ENCODE measurements around the gene DEAF1.
"Not testable (repeated sequence)": the region's sequence is repeated elsewhere in the genome, so short reads cannot be mapped to it uniquely, and the experiment has no call there.

DEAF1 gene

DNA sequence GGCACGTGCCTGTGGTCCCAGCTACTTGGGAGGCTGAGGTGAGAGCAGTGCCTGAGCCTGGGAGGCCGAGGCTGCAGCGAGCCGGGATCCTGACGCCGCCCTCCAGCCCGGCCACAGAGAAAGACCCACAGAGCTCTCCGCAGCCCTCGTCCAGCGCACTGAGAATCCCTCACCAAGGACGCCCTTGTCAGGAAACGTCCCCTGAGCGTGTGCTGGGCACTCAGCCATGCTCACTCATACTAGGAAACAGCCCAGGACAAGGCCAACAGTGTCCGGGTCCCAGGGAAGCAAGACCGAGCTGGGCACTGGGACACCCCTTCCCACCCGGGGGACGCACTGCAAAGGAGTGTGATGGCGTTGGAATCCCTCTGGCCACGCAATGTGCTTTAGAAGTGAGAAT lies 14.5 kb downstream of the DEAF1 start:
- no peak for DNase-seq (ENCODE audit: low spot score)

DNA sequence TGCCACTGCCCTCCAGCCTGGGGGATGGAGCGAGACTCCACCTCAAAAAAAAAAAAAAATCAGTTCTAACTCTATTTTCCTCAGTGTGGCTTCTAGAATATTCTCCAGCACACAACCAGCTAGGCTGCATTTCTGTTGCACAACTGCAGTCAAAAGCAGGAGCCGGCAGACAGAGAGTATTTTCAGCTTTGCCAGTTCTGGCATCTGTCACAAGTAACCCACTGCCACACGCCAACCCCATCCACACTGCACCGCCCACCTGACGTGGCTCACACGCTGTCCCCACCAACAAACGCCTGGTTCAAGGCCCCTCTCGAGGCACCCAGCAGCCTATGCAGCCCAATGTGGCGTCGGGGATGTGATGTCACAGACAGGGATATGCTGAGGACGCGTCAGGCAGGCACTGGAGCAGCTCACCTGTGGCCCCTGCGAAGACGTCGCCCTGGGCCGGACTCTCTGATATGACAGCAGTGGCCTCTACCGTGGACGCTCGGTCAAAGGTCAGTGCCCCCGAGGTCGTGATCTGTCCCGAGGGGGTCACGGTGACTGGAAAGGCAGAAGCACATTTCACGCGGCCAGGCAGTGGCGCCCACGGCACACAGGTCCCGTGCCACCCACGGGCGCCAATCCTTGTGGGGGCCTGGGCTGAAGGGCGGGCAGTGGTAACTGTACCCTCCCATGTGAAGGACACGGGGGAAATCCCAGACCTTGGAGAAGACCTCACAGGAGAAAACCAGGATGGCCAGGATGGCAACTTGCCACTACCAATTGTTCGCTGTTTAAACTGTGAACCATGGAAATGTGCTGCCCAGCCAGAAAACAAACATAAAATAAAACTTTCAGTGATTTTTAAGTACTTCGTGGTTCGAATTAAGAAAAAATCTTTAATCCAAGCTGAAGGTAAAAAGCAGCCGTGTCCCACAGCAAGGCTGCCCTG lies 15.5 kb downstream of the DEAF1 start:
- no peak for DNase-seq (ENCODE audit: low spot score)

DNA sequence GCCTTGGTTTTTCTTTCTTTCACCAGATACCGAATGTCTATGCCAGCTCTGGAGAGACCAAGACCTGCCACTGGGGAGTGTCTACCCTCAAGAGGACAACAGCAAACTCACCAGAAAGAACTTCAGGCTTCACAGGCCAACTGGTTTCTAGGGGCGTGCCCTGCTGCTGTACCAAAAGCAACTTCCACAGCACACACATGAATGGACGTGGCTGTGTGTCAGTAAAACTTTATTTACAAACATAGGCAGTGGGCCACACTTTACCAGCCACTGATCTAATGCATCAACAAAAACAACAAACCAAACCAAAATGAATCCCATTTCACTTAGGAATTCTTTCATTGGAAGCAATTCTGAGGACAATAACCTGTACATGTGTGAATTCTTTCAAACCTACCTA lies 16.7 kb downstream of the DEAF1 start:
- DNase-seq (ENCODE audit: low spot score): no peak

DNA sequence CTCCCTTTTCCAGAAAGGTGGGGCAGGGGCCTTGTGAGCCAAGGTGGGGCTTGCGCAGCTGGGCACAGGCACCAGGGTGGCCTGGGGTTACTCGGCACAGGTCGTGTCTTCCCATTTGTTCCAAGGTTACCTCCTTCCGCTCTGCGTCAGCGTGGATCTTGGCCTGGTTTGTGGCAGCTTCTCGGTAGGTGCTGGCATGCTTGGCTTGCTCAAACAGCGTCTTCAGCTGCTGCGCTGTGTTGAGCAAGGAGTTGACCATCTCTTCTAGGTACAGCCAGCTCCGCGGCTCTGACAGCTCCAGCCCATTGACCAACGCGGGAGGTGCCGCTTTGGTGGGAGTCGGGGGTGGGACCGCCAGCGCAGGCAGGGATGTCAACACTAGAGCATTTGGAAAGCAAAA lies 20.6 kb downstream of the DEAF1 start:
- DNase-seq (ENCODE audit: low spot score): no peak

DNA sequence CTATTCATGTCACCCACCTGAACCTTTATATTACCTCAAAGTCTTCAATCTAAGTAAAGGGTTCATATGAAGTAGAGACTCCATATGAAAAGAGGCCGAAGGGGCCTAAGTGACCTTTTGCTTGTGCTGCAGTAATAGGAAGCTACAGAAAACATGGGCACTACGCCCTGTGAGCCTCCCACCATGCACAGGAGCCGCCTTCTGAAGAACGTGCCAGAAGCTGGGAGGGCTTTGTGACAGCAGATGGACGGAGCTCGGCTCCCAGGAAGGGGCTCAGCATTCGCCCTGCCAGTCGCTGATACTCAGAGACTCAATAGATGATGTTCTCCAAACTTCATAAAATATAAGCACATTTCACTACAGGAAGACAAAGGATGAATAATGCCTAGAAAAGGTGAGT lies 21.2 kb downstream of the DEAF1 start:
- DNase-seq (ENCODE audit: low spot score): no peak

DNA sequence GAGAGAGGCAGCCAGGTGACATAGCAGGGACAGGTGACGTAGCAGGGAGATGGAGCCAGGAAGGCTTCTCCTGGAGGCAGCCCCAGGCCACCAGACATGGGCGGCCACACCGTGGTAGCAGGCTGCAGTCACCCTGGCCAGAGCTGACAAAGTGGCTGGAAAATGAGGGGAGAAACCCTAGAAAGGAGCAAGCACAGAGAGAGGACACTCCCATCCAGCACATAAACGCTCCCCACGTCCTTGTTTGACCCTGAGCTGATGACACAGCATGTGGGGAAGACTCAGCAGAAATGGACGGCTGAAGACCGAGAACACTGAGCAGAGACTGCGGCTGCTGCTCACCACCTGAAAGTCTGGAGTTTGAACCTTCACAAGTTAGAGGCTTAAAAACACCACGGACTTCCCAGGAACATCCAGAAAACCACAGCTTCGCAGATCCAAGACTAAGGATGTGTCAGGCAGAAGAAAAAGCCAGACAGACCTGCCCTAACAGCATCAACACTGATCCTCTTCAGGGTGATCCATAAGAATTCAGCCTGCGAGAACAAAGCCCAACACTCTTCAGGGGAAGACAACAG lies 29.2 kb downstream of the DEAF1 start:
- DNase-seq (ENCODE audit: low spot score): no peak

DNA sequence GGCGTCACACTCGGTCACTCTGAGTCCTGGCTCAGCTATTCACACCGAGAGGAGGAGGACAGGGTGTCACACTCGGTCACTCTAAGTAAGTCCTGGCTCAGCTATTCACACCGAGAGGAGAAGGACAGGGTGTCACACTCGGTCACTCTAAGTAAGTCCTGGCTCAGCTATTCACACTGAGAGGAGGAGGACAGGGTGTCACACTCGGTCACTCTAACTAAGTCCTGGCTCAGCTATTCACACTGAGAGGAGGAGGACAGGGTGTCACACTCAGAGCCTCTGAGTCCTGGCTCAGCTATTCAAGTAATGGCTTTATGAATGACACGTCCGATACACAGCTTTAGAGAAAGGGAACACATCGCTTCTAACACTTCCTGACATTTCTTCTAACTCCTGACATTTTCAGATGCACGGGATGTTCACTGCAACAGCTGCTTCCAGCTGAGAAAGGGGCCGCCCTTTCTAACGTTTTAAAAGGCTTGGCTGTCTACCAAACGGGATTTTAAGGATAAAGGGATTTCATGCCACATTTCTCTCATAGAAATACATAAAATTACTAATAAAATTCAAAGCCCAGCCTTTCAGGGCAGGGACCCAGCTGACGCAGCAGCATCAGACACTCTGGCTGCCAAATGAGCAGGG lies 29.8 kb downstream of the DEAF1 start:
- no peak for DNase-seq (ENCODE audit: low spot score)

DNA sequence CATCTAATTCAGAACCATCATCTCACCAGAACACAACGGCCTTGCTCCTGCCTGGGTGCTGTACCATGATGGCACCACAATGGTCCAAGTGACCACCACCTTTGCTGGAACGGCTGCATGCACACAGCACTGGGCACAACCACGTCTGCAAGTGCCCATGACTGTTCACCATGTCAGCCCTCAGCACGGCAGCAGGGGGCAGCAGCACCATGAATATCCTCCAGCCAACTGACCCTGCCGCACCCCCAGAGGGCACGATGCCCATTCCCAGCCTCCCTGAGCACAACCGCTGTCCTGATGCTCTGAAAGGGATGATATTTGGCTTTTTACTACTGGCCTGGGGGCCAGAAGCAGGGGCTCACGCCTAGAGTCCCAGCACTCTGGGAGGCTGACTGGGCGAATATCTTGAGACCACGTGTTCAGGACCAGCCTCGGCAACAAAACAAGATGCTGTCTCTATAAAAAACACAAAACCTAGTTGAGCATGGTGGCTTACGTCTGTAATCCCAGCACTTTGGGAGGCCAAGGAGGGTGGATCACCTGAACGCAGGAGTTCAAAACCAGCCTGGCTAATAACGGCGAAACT lies 32.2 kb downstream of the DEAF1 start:
- no peak for DNase-seq (ENCODE audit: low spot score)

DNA sequence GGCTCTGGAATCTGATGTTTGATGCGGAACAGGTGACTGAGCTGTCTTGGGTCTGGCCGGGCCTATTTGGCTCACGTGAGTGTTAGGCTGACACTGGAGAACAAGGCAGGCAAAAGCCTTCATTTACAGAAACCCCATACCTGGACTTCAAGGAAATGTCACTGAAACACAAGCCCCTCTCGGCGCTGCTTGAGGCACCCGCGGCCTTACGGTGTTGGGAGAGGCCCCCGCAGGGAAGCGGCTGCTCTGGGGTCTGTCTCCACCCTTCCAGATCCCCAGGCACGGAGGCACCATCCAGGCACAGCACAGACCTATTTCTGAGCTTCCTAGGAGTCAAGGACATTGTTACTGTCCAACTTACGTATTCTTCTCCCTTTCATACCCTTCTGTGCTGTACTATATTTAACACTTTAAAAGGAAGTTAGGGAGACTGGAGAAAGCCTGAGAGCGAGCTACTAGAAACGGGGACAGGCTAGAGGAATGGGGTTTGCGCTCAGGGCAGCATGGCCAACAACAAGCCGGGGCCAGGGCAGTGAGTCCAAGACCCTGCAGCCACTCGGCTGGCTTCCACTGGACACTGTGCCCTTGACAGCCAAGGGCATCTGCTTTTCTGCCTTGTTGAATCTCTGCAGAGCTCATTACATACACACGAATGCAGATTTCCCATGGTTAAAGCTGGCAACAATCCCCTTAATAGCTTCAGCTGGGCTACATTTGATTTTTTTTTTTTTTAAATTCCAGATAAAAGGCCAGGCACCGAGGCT lies 34.2 kb downstream of the DEAF1 start:
- DNase-seq (ENCODE audit: low spot score): no peak

DNA sequence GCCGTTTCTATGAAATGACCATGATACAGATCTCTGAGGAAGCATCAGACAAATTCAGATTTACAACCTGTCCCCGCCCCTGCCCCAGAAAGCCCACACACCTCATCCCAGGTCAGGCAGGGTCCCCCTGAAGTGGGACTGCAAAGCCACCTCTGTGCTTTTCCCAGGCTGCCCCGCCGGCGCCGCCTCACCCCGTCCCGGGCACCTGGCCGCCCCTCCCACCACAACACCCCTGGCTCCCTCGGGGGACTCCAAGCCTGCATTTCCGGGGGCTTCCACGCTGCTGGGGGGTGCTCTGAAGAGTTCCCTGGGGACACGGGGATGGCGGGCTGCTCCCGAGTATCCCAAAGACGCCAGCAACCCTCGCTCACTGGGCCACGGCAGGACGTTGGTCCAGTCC lies 34.7 kb downstream of the DEAF1 start:
- DNase-seq (ENCODE audit: low spot score): no peak

DNA sequence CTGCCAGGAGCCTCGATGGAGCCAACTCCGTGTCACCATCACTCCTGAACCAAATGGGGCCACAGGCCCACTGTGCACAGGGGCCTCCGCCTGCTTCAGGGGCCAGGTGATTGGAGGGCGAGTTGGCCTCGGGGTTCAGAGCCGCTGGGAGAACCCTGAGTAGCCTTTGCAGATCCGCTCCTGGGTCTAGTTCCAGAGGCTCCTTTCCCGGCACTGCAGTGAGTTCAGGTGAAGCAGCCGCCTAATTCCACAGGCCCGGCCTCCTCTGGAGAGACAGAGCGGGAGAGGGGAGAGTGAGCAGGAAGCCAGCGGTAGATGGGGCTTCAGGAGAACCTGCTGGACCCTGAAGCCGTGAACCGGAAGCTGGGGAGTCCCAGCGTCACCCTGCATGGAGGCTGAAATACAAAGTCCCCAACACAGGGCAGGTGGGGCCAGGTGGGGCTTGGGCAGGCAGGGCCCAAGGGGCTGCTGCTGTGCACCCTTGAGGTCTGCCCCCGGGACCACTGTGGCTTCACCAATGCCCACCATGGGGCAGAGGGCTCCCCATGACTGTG lies 35.4 kb downstream of the DEAF1 start:
- no peak for DNase-seq (ENCODE audit: low spot score)

DNA sequence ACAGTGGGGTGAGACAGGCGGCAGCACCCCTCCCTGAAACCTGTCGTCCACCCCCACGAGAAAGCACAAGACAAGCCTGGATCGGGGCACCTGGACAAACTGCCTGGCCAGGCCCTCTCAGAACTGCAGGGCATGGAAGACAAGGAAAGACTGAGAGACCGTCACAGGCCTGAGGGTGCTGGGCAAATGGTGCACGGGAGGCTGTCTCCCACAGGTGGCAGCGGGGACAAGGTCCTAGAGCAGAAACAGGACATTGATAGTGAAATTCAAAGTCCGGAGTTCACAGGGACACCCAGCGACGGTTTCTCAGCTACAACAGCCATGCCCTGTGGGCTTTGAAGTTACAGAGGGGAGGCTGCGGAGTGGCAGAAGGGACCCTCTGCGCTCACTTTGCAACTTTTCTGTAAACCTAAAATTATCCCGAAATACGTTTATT lies 37.3 kb downstream of the DEAF1 start:
- no peak for DNase-seq (ENCODE audit: low spot score)

DNA sequence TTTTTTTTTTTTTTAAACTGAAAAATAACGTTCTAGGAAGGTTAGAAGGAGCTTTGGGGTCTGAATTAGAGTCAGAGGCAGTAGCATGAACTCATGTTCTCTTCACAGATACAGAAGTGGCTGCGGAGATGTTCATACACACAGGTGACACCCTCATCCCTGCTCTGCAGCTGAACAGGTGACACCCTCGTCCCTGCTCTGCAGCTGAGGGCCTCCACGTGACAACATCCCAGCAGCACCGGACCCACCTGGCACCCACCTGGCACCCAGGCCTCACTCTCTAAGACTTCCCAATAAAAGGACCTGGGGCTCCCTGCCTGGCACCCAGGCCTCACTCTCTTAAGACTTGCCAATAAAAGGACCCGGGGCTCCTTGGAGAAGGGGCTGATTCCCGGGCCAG lies 38.2 kb downstream of the DEAF1 start:
- DNase-seq (ENCODE audit: low spot score): no peak

DNA sequence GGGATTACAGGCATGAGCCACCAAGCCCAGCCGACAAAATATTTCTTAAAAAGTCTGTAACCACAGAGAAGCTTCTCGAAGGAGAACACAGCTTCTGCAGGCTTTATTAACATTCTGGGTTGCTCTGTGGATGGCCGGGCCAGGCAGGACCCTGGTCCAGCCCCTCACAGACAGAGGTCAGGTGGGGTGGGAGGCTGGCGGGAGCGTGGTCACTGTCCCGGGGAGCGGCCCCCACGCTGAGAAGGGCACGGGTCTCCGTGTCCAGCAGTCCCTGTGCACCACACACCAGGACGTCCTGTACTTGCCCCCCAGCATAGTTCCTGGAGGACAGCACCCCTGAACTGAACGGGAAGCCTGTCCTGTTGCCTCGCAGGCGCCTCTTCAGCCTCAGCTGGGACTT lies 38.6 kb downstream of the DEAF1 start:
- no peak for DNase-seq (ENCODE audit: low spot score)

DNA sequence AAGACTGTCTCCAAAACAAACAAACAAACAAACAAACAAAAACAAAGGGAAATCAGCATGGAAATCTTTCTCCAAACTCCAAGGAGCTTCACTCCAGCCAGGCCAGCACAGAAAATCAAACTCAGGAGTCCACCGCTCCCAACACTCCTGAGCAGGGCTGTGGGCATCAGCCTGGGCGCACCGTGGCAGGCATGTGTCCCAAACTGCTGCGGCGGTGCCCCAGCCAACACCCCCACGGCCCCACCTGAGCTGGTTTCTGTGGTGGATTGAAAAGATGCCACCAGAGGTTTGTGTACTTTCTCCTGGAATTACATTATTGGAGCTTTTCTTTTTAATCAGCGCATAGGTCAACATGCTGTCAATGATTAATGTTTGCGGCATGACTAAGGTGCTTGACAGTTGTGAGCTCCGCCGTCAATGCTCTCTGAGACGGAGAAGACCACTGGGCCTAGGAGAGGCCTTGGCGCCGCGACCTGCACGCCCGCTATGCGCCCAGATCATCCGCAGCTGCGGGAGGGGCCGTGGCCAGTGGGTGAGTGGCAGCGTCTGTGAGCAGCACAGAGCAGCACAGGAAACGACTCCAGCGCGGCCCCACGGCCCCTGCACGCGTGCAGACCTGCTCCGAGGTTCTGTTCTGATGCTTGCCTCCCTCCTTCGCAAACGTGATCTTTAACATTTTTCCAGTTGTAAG lies 39.8 kb downstream of the DEAF1 start:
- no peak for DNase-seq (ENCODE audit: low spot score)

DNA sequence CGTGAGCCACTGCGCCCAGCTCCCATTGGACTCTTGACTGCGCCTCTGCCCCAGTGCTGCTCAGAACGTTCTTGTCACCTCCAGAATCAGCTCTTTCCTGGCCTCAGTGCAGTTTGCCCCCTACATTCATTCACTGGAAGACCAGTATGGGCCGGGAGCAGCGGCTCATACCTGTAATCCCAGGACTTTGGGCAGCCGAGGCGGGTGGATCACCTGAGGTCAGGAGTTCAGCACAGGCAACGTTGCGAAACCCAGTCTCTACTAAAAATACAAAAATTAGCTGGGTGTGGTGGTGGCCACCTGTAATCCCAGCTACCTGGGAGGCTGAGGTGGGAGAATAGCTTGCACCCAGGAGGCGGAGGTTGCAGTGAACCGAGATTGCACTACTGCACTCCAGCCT lies 40.6 kb downstream of the DEAF1 start:
- not testable (repeated sequence) for DNase-seq (ENCODE audit: low spot score)

DNA sequence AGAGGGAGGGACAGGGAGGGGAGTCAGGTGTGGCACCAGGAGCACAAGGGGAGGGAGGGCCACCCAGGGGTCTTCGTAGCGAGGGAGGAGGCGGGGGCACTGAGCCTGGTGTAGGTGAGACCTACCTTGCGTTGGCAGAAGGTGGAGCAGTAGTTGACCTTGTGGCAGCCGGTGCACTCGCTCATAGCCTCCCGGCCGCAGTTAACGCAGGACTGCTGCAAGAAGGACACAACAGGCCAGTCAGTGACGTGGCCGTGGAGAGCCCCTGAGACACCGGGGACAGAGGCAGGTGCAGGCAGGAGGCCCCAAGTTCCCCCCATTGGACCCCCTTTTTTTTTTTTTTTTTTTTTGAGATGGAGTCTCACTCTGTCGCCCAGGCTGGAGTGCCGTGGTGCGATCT lies 41.2 kb downstream of the DEAF1 start:
- DNase-seq (ENCODE audit: low spot score): no peak

DNA sequence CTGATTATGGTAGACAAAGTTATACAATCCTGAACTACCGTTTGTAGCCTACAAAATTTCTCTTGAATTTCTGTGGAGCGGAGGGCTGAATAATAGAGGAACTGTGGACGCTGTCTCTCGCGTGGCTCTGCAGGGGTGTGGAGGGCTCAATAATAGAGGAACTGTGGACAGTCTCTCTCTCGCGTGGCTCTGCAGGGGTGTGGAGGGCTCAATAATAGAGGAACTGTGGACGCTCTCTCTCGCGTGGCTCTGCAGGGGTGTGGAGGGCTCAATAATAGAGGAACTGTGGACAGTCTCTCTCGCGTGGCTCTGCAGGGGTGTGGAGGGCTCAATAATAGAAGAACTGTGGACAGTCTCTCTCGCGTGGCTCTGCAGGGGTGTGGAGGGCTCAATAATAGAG lies 41.9 kb downstream of the DEAF1 start:
- not testable (repeated sequence) for DNase-seq (ENCODE audit: low spot score)

DNA sequence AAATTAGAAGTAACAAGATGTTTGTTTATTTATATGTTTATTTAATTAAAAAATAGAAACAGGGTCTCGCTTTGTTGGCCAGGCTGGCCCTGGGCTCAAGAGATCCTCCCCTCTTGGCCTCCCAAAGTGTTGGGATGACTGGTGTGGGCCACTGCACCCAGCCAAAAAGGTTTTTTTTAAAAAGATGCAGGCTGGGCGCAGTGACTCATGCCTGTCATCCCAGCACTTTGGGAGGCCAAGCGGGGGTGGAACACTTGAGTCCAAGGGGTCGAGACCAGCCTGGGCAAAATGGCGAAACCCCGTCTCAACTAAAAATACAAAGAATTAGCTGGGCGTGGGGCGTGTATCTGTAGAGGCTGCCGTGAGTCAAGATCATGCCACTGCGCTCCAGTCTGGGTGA lies 44.5 kb downstream of the DEAF1 start:
- DNase-seq (ENCODE audit: low spot score): no peak

DNA sequence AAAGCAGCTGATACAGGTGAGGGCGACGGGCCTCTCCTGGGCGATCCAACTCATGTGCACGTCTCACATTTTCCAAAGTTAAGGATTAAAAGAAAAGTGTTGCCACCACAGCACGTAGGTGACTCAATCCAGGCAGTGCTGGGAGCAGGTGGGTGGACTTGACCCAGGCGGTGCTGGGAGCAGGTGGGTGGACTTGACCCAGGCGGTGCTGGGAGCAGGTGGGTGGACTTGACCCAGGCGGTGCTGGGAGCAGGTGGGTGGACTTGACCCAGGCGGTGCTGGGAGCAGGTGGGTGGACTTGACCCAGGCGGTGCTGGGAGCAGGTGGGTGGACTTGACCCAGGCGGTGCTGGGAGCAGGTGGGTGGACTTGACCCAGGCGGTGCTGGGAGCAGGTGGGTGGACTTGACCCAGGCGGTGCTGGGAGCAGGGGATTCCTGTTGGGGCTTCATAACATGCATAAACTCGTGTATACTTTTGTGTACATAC lies 47.3 kb downstream of the DEAF1 start:
- not testable (repeated sequence) for DNase-seq (ENCODE audit: low spot score)

DNA sequence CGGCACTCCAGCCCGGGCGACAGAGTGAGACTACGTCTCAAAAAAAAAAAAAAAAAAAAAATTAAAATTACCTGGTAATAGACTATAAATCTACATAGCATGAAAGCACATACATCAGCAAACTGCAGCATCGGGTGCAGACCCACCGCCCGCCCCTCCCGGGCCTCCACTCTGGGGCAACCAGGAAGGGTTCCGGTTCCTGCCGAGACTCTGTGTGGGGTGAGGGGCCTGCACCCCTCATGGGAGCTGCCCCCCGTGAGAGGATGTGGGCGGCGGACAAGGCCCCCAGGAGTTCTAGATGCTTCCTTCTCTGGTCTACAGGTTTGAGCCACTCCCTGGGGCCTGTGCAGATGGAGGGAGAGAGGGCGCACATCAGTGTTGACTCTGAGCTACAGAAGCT lies 48.8 kb downstream of the DEAF1 start:
- DNase-seq (ENCODE audit: low spot score): no peak
